Measurements from ENCODE around the gene USH2A.

USH2A gene

DNA sequence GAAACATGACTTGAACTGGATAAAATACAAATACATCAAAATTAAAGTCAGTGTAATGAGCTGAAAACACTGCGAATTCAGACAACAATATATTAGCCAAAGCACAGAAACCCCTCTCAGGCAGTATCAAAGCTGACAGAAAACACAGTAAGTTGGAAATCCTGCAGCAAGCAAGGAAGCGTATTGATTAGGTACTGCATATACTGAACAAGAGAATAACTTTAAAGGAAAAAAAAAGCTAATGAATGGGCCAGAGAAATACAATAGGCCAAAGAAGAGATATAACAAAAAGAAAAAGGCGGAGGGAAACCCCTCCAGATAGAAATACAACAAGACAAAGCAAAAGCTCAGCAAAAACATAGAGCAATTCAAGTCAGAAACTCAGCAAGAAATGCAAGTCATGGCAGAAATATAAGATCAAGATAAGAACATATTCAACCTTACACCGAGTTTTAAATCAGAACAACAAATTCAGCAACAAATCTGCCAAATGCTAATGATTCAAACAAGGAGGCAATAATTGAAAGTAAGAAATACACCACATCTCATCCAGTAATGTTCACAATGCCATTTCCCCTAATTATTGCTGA lies 299.0 kb downstream of the USH2A start:
- CTCF ChIA-PET, result interaction anchor here (1.4 kb wide), 1 partner anchor 11 kb away, joined by 5 read pairs; no protein-coding TSS in a partner anchor
- TF ChIP-seq CTCF (IDR thresholded peaks at IDR 0.05; ENCODE audit: control extremely low read depth, extremely low read depth, low read depth, missing control alignments), result no peak

GRCh38 chr1:216123446-216124191 lies 299.6 kb downstream of the USH2A start:
- CTCF ChIA-PET, result interaction anchor here (1.4 kb wide), 1 partner anchor 11 kb away, joined by 5 read pairs; no protein-coding TSS in a partner anchor
- no peak for DNase-seq (ENCODE audit: extremely low spot score)
- no peak for TF ChIP-seq CTCF (IDR thresholded peaks at IDR 0.05; ENCODE audit: control extremely low read depth, extremely low read depth, low read depth, missing control alignments)
- POLR2A ChIA-PET, result no interaction called here

More for the DNA sequence above, 299.0 kb downstream of the USH2A start:
- POLR2A ChIA-PET, result no interaction called here
- DNase-seq (ENCODE audit: extremely low spot score), result no peak

- DNase-seq (ENCODE audit: extremely low spot score), result peak; percentile 10
- CTCF ChIA-PET, result no interaction called here
These were observed 303.6 kb downstream of the USH2A start for GRCh38 chr1:216119600-216119999.

GRCh38 chr1:216114180-216114579 lies 309.1 kb downstream of the USH2A start:
- POLR2A ChIA-PET, result no interaction called here
- no peak for TF ChIP-seq CTCF (IDR thresholded peaks at IDR 0.05; ENCODE audit: control extremely low read depth, extremely low read depth, low read depth, missing control alignments)
- CTCF ChIA-PET, result no interaction called here
- no peak for DNase-seq (ENCODE audit: extremely low spot score)

More at GRCh38 chr1:216119600-216119999, 303.6 kb downstream of the USH2A start:
- POLR2A ChIA-PET, result no interaction called here
- TF ChIP-seq CTCF (IDR thresholded peaks at IDR 0.05; ENCODE audit: control extremely low read depth, extremely low read depth, low read depth, missing control alignments), result peak; percentile 47

- no peak for TF ChIP-seq CTCF (IDR thresholded peaks at IDR 0.05; ENCODE audit: control extremely low read depth, extremely low read depth, low read depth, missing control alignments)
- CTCF ChIA-PET, result no interaction called here
- DNase-seq (ENCODE audit: extremely low spot score), result no peak
- POLR2A ChIA-PET, result no interaction called here
These were observed 310.1 kb downstream of the USH2A start for GRCh38 chr1:216113181-216113580.

DNA sequence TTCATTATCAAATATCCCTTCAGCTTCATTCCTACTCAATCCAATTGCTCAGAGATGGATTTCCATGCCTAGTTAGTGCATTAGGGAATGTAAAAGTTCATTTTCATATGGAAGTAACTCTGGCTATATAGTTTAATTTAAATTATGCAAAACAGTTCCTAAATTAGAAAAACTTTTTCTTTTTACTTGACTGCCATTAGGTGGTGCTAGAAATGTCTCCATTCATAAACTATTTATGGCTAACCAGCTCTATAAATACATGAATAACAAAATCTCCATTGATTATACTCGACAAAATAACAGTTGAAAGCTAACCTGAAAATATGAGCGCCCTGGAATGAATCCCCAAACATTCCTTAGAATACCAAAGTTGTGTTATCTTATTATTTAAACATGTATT lies 311.4 kb downstream of the USH2A start:
- no peak for DNase-seq (ENCODE audit: extremely low spot score)
- TF ChIP-seq CTCF (IDR thresholded peaks at IDR 0.05; ENCODE audit: control extremely low read depth, extremely low read depth, low read depth, missing control alignments), result no peak
- CTCF ChIA-PET, result no interaction called here
- POLR2A ChIA-PET, result no interaction called here
